ENCODE measurements around the gene SH3BGRL.

- no peak for TF ChIP-seq POLR2A (IDR thresholded peaks at IDR 0.05)
- no peak for TF ChIP-seq CTCF (IDR thresholded peaks at IDR 0.05)
These were observed 33.5 kb upstream of the SH3BGRL start for GRCh38 chrX:81168391-81168790.
